Measurements from ENCODE around the gene COL5A3. TPM values are rescaled to one million over a fixed set of nuclear protein-coding genes. Genes with fewer than 3 reads are reported as not detected.

COL5A3 gene
- total RNA-seq, 1 experiment from 2014 or later = 0.11 TPM

- POLR2A ChIA-PET (ENCODE audit: unreplicated experiment) = no interaction called here
- peak overlapping the region; percentile 51 for H3K9ac ChIP-seq (ENCODE audit: low read length)
- no peak for ATAC-seq
- CTCF ChIA-PET = no interaction called here
- H3K27ac ChIP-seq (ENCODE audit: low read length) = no peak overlapping the region
- H3F3A ChIP-seq (ENCODE audit: low read length, unreplicated experiment) = no peaks in the 10 kb centered on the region
- peak overlapping the region; percentile 70 for H3K4me3 ChIP-seq (ENCODE audit: low read length)
- peaks cover 9% of the 10 kb centered on the region for H3K4me1 ChIP-seq (ENCODE audit: insufficient read depth, low read length)
- TF ChIP-seq, protein P1, sequence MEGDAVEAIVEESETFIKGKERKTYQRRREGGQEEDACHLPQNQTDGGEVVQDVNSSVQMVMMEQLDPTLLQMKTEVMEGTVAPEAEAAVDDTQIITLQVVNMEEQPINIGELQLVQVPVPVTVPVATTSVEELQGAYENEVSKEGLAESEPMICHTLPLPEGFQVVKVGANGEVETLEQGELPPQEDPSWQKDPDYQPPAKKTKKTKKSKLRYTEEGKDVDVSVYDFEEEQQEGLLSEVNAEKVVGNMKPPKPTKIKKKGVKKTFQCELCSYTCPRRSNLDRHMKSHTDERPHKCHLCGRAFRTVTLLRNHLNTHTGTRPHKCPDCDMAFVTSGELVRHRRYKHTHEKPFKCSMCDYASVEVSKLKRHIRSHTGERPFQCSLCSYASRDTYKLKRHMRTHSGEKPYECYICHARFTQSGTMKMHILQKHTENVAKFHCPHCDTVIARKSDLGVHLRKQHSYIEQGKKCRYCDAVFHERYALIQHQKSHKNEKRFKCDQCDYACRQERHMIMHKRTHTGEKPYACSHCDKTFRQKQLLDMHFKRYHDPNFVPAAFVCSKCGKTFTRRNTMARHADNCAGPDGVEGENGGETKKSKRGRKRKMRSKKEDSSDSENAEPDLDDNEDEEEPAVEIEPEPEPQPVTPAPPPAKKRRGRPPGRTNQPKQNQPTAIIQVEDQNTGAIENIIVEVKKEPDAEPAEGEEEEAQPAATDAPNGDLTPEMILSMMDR (conservative IDR thresholded peaks at IDR 0.05; ENCODE audit: low read depth, low read length) = no peak
- TF ChIP-seq EZH2phosphoT487 (IDR thresholded peaks at IDR 0.05; ENCODE audit: borderline replicate concordance, low read length) = no peak
- no peak for TF ChIP-seq EZH2 (IDR thresholded peaks at IDR 0.05; ENCODE audit: low read length, unreplicated experiment)
- intact Hi-C loops (cut with micrococcal nuclease) = loop anchor here (1.0 kb wide), 1 partner anchor 66 kb away; no protein-coding TSS in a partner anchor
- H3K9me3 ChIP-seq (ENCODE audit: low read length) = no peaks in the 10 kb centered on the region
- no peaks in the 10 kb centered on the region for H4K20me1 ChIP-seq (ENCODE audit: low read length)
- peak overlapping the region; percentile 95 for H2AFZ ChIP-seq (ENCODE audit: low read length)
- no peaks in the 10 kb centered on the region for H3K27me3 ChIP-seq (ENCODE audit: low read length)
- H3K36me3 ChIP-seq (ENCODE audit: low read depth, low read length) = no peaks in the 10 kb centered on the region
- no peaks in the 10 kb centered on the region for H3K79me2 ChIP-seq (ENCODE audit: low read length)
- no TSS peak for BruUV-seq (replicated peaks)
- DNase-seq = peak; percentile 1
- H3K9me2 ChIP-seq (replicated peaks; ENCODE audit: low read length) = no peaks in the 10 kb centered on the region
- peak overlapping the region; percentile 99 for H3K4me2 ChIP-seq (ENCODE audit: low read length)
These were observed 96.3 kb downstream of the COL5A3 start for GRCh38 chr19:9914001-9914314.

GRCh38 chr19:9913237-9914000 is 96.9 kb downstream of the COL5A3 start:
- POLR2A ChIA-PET (ENCODE audit: unreplicated experiment) = no interaction called here
- DNase-seq (no peak), ATAC-seq (no peak)
- no peaks in the 10 kb centered on the region for H3K9me3 ChIP-seq (ENCODE audit: low read length)
- H2AFZ ChIP-seq (ENCODE audit: low read length) = no peak overlapping the region
- H3K27ac ChIP-seq (ENCODE audit: low read length) = no peak overlapping the region
- H3K36me3 ChIP-seq (ENCODE audit: low read depth, low read length) = no peaks in the 10 kb centered on the region
- no peaks in the 10 kb centered on the region for H4K20me1 ChIP-seq (ENCODE audit: low read length)
- intact Hi-C loops (cut with micrococcal nuclease) = no loop called here
- peaks cover 9% of the 10 kb centered on the region for H3K4me1 ChIP-seq (ENCODE audit: insufficient read depth, low read length)
- H3K9ac ChIP-seq (ENCODE audit: low read length) = no peak overlapping the region
- H3K4me2 ChIP-seq (ENCODE audit: low read length) = peak overlapping the region; percentile 57
- no peaks in the 10 kb centered on the region for H3K79me2 ChIP-seq (ENCODE audit: low read length)
- TF ChIP-seq EZH2phosphoT487 (IDR thresholded peaks at IDR 0.05; ENCODE audit: borderline replicate concordance, low read length) (no peak), EZH2 (IDR thresholded peaks at IDR 0.05; ENCODE audit: low read length, unreplicated experiment) (no peak)
- TF ChIP-seq, protein P1 (conservative IDR thresholded peaks at IDR 0.05; ENCODE audit: low read depth, low read length) = no peak
- no peaks in the 10 kb centered on the region for H3F3A ChIP-seq (ENCODE audit: low read length, unreplicated experiment)
- no TSS peak for BruUV-seq (replicated peaks)
- CTCF ChIA-PET = no interaction called here
- no peaks in the 10 kb centered on the region for H3K27me3 ChIP-seq (ENCODE audit: low read length)
- peak overlapping the region; percentile 24; the same call in 1 of the 2 replicates for H3K4me3 ChIP-seq (ENCODE audit: low read length)
- H3K9me2 ChIP-seq (replicated peaks; ENCODE audit: low read length) = no peaks in the 10 kb centered on the region

DNA sequence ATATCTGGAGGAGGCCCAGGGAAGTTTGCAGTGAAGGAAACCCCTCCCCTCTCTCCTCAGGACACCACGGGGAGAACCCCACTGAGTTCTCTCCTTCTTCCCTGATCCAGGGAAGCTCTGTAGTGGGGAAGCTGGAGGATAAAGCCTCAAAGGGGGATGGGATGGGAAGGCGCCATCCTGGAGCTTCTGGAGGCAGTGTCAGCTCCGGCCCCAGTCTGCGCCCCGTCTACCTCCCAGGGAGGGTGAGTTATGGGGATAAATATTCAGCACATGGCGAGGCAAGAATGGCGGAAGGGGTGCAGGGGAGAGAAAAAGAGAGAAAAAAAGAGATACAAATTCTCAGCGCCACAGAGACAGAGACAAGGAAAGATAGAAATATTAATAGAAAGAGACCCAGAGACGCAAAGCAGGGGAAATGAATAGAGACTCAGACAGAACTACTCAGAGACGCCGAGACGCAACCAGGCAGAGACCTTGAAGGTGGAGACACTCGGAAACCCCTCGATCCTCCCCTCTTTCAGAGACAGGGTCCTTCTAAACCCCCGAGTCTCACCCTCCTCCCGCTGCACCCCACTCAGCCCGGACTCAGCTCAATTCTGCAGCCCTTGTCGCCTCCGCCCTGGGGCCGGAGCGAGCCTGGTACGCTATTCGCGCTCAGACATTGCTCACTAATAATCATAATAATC is 97.6 kb downstream of the COL5A3 start:
- no peaks in the 10 kb centered on the region for H3K9me3 ChIP-seq (ENCODE audit: low read length)
- TF ChIP-seq EZH2phosphoT487 (IDR thresholded peaks at IDR 0.05; ENCODE audit: borderline replicate concordance, low read length) (no peak), EZH2 (IDR thresholded peaks at IDR 0.05; ENCODE audit: low read length, unreplicated experiment) (no peak)
- TF ChIP-seq, protein P1 (conservative IDR thresholded peaks at IDR 0.05; ENCODE audit: low read depth, low read length) = no peak
- intact Hi-C loops (cut with micrococcal nuclease) = no loop called here
- ATAC-seq (no peak), DNase-seq (no peak)
- no peak overlapping the region for H3K4me2 ChIP-seq (ENCODE audit: low read length)
- H3K9me2 ChIP-seq (replicated peaks; ENCODE audit: low read length) = no peaks in the 10 kb centered on the region
- no peaks in the 10 kb centered on the region for H3K36me3 ChIP-seq (ENCODE audit: low read depth, low read length)
- no peaks in the 10 kb centered on the region for H3K27me3 ChIP-seq (ENCODE audit: low read length)
- H2AFZ ChIP-seq (ENCODE audit: low read length) = no peak overlapping the region
- H3K79me2 ChIP-seq (ENCODE audit: low read length) = no peaks in the 10 kb centered on the region
- H4K20me1 ChIP-seq (ENCODE audit: low read length) = no peaks in the 10 kb centered on the region
- no peak overlapping the region for H3K4me3 ChIP-seq (ENCODE audit: low read length)
- no peak overlapping the region for H3K9ac ChIP-seq (ENCODE audit: low read length)
- H3K27ac ChIP-seq (ENCODE audit: low read length) = no peak overlapping the region
- no TSS peak for BruUV-seq (replicated peaks)
- H3K4me1 ChIP-seq (ENCODE audit: insufficient read depth, low read length) = peaks cover 9% of the 10 kb centered on the region
- ChIA-PET POLR2A (ENCODE audit: unreplicated experiment) (no interaction called here), CTCF (interaction anchor here (0.6 kb wide), 2 partner anchors 626 to 809 kb away, joined by 14 to 19 read pairs; no protein-coding TSS in a partner anchor)
- no peaks in the 10 kb centered on the region for H3F3A ChIP-seq (ENCODE audit: low read length, unreplicated experiment)
